ENCODE data around the gene C10orf67. TPM values are rescaled to one million over a fixed set of nuclear protein-coding genes. Genes with fewer than 3 reads are reported as not detected.

Gene C10orf67
- total and polyA plus RNA-seq, 9 donors, result 0.08 to 1.0 (median 0.28) TPM

GRCh38 chr10:23238015-23238414 lies 106.6 kb downstream of the C10orf67 start:
- Histone ChIP-seq H3K9me3 (no peaks in the 10 kb centered on the region), H3K36me3 (no peaks in the 10 kb centered on the region), H3K27me3 (no peaks in the 10 kb centered on the region), H3K4me3 (no peak overlapping the region), H3K4me1 (ENCODE audit: insufficient read depth) (no peaks in the 10 kb centered on the region), H3K27ac (no peak overlapping the region)
- intact Hi-C loops (cut with DNase I), result no loop called here
- DNase-seq, result no peak
- TF ChIP-seq EP300 (IDR thresholded peaks at IDR 0.05), result no peak
- no peak for TF ChIP-seq CTCF (IDR thresholded peaks at IDR 0.05)
- no peak for TF ChIP-seq POLR2A (IDR thresholded peaks at IDR 0.05)
- WGBS, 3 donors, result 68 to 75% (median 74%) methylated on average over 3 of the region's 3 CpGs

DNA sequence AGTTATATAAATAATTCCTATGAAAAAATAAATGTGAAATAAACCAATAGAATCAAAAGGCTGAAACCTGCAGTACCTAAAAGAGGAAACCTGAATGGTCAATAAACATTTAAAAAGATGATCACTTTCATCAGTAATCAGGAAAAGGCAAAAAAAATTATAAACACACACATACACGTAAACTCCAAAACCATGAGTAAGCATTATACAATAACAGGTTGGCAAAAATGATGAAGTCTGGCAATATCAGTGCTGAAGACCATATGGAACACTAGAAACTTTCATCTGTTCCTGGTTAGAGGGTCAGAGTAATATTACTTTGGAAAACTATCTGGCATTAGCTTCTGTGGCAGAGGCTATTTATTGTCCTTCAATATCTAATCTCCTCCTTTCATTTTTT lies 114.0 kb downstream of the C10orf67 start:
- Histone ChIP-seq H3K9me3 (no peaks in the 10 kb centered on the region), H3K4me1 (ENCODE audit: insufficient read depth) (no peaks in the 10 kb centered on the region), H3K27ac (no peak overlapping the region), H3K36me3 (no peaks in the 10 kb centered on the region), H3K27me3 (no peaks in the 10 kb centered on the region), H3K4me3 (no peak overlapping the region)
- WGBS, 3 donors, result 79 to 80% (median 79%) methylated on average over 1 of the region's 1 CpG
- no peak for TF ChIP-seq CTCF (IDR thresholded peaks at IDR 0.05)
- no peak for TF ChIP-seq POLR2A (IDR thresholded peaks at IDR 0.05)
- no peak for TF ChIP-seq EP300 (IDR thresholded peaks at IDR 0.05)
- intact Hi-C loops (cut with DNase I), result no loop called here
- no peak for DNase-seq

DNA sequence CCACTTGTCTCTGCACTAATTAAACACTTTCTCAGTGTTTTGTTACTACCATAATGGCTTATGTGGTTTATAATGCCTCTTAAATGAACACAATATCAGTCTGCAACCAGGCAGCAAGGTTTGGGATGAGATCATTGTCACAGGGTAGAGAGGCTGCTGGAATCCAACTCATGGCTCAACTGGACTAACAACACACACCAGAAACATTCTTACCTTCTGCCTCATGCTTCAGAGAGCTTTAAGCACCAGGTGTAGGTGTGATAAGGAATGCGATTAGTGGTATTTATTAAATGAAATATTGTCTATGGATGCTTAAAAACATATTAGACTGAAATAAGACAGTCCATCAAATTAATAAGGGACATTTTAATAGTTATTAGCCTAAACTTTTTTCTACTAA lies 127.1 kb downstream of the C10orf67 start:
- no peak for DNase-seq
- no peaks in the 10 kb centered on the region for H3K4me1 ChIP-seq (ENCODE audit: insufficient read depth)
- no peaks in the 10 kb centered on the region for H3K36me3 ChIP-seq
- H3K27ac ChIP-seq, result no peak overlapping the region
- H3K27me3 ChIP-seq, result no peaks in the 10 kb centered on the region
- TF ChIP-seq CTCF (IDR thresholded peaks at IDR 0.05) (no peak), POLR2A (IDR thresholded peaks at IDR 0.05) (no peak), EP300 (IDR thresholded peaks at IDR 0.05) (no peak)
- H3K4me3 ChIP-seq, result no peak overlapping the region
- no peaks in the 10 kb centered on the region for H3K9me3 ChIP-seq
- intact Hi-C loops (cut with DNase I), result no loop called here
- 73 to 91% (median 76%) methylated on average over 1 of the region's 1 CpG for WGBS, 3 donors

- Histone ChIP-seq H3K4me1 (ENCODE audit: insufficient read depth) (no peaks in the 10 kb centered on the region), H3K27ac (no peak overlapping the region), H3K9me3 (no peaks in the 10 kb centered on the region), H3K36me3 (no peaks in the 10 kb centered on the region), H3K27me3 (no peaks in the 10 kb centered on the region), H3K4me3 (no peak overlapping the region)
- DNase-seq, result no peak
- TF ChIP-seq EP300 (IDR thresholded peaks at IDR 0.05), result no peak
- TF ChIP-seq POLR2A (IDR thresholded peaks at IDR 0.05), result no peak
- TF ChIP-seq CTCF (IDR thresholded peaks at IDR 0.05), result no peak
- intact Hi-C loops (cut with DNase I), result no loop called here
- WGBS, 3 donors, result 34 to 48% (median 37%) methylated on average over 3 of the region's 3 CpGs
Measured at GRCh38 chr10:23205972-23206642, 138.5 kb downstream of the C10orf67 start.
